Measurements from ENCODE around the gene CSRP3. TPM values are rescaled to one million over a fixed set of nuclear protein-coding genes. Genes with fewer than 3 reads are reported as not detected.

The CSRP3 gene
- total RNA-seq, 4 donors from 2014 or later: not detected

DNA sequence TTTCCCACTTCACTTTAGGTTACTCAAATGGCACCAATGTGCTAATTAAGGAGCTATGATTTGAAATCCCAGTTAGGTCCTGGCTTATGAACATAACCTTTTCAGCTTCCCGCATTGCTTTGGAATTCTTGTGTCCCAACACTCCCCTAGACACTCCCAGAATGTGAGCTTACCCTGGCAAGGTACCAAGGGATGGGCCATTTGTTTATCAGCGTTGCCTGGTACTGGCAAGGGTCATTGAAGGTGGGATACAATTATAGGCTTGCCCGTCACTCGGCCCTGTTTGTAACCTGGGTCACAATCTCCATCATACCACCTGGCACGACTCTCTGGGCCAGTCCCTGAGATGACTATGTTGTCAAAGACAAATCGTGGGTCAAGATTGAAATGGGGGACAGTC, 5.4 kb downstream of the CSRP3 start:
- no peak for TF ChIP-seq CTCF (IDR thresholded peaks at IDR 0.05; ENCODE audit: low read depth)

DNA sequence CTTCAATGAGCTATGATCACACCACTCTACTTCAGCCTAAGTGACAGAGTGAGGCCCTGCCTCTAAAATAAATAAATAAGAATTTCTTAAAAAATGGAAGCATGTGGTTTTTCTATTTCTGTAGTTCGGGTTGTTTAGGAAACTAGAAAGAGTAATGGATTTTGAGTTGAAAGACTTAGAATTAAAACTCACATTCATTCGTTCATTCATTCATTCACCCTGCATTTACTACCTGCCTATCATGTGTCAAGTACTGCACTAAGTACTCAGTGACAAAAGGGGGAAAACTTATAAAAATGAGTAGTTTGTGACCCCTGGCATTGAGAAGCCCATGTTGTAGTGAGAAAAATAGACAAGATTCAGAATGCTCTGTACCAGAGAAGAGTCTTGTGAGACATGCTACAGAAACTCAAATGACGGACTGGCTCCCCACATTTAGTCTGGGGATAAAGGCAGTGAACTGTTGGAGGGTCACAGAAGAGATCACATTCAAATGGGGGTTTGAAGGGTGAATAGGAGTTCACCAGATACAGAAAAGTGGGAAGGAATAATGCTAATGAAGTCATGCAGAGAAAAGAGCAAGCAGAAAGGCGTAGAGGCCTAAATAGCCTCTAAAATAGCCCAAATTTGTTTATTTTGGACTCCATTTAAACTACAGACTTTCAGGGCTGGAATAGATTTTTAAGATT, 7.0 kb downstream of the CSRP3 start:
- TF ChIP-seq CTCF (IDR thresholded peaks at IDR 0.05; ENCODE audit: low read depth): no peak

DNA sequence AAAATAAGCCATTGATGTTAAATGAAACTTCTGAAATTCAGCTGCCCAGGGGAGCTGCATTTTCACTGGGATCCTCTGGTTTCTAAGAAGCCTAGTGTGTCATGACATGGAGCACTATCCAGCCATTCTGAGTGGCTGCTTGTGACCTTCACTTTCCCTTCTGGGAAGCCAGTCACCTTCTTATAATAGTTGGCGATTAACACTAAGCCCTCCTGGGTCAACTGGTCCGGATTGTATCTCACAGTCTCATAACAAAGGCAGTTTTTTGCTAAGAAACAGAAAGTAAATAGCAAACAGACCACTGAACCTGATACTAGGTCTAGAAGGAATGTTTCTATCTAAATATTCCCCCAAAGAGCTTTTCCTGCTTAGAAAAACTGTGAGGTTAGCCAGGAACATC, 7.9 kb downstream of the CSRP3 start:
- no peak for TF ChIP-seq CTCF (IDR thresholded peaks at IDR 0.05; ENCODE audit: low read depth)

GRCh38 chr11:19191530-19192169, 10.1 kb downstream of the CSRP3 start:
- no peak for TF ChIP-seq CTCF (IDR thresholded peaks at IDR 0.05; ENCODE audit: low read depth)

DNA sequence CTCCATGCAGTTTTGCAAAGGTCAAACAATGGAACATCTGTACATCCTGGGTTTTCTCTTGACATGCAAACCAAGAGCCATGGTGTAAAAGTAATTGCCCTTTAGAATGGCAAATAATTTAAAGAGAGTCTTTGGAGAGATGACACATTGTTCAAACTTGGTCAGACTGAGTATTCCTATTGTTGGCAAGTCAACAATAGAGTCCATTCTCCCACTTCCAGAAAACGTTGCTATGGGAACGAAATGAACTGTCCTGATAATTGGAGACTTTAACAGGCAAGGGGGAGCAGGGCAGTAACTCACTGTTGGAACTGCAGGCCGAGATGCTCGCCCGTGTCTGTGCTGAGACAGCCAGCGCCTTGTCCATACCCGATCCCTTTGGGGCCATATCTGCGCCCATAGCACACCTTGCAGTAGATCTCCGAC, 13.9 kb downstream of the CSRP3 start:
- TF ChIP-seq CTCF (IDR thresholded peaks at IDR 0.05; ENCODE audit: low read depth): no peak

DNA sequence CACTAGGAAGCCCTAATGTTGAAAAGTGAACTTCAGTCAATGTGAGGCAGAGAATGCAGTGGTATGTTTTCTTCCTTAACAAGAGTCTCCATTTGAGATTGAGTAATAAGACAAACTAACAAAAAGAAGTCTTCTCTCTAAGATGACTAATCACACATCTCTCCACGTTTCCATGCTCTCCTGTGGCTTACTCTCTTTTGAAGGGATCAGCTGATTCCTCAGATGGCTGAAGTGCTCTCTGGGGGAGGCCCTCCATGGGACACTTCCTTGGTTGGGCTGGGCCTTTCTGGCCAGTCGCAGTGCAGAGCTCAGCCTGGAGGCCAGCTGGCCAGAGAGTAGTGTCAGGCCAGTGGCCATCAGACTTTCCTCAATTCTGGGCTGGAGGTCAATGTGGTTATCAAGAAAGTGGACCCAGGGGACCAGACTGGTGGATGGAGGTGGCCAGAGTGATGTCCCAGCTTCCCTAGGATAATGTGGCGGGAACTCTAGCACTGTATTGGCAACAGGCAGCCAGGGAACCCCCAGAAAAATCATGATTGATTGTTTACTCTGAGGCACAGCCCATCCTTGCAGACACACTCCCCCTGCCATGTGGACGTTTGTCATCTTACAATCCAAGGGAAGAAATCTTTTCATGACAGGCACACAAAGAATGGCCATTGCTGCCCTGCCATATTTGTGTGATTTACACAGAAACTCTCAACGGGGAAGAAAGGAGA, 14.5 kb downstream of the CSRP3 start:
- TF ChIP-seq CTCF (IDR thresholded peaks at IDR 0.05; ENCODE audit: low read depth): no peak

DNA sequence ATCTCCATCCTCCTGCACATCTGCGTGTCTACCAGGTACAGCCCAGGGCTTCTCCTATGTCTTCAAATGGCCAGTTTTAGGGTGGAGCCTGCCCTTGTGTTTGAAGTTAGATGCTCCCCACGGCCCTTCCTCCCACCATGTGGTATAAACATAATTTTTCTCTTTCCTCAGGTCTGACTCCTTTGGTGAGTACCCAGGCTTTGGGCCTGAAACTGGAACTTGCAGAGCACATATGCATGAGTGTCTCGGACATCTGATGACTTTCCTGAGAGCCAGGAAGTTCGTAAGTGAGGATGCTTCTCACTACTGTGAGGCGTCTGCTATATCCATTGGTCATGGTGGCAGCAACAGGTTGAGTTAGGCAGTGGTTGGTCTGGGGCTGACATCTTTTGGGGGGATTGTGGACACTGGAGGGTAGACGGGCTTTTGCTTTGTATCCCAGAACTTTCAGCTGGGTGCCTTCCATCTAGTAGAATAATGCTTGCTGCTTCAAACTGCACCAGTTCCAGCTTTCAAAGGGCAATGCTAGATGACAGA, 16.2 kb downstream of the CSRP3 start:
- no peak for TF ChIP-seq CTCF (IDR thresholded peaks at IDR 0.05; ENCODE audit: low read depth)

All from subcutaneous adipose tissue (tissue), 4 donors.